Smooth muscle cell (in vitro differentiated cells): ENCODE results near the gene KRTDAP. TPM values are rescaled to one million over a fixed set of nuclear protein-coding genes. Genes with fewer than 3 reads are reported as not detected.

Source experiments
- DNase-seq: peaks from one replicate; lab custom pipeline; 2025; ENCODE audit not compliant: unreplicated experiment; lab: John Stamatoyannopoulos, UW
- H2AFZ ChIP-seq: fragments of 200-600 bp; sonication (generic); 2 replicates; pipeline ENCODE4 v1.6.0; 2016; ENCODE audit warnings: antibody characterized with exemption, low read depth, mild to moderate bottlenecking
- H3F3A ChIP-seq: fragments of 200-600 bp; sonication (generic); 2 replicates; pipeline ENCODE4 v1.6.0; 2017; ENCODE audit warnings: antibody characterized with exemption, low read depth
- H3K27ac ChIP-seq: fragments of 200-600 bp; sonication (generic); 2 replicates; pipeline ENCODE4 v1.5.1; 2016; ENCODE audit warnings: low read depth, mild to moderate bottlenecking
- H3K27me3 ChIP-seq: fragments of 200-600 bp; sonication (generic); 2 replicates; pipeline ENCODE4 v1.6.1; 2016; ENCODE audit warnings: low read depth, mild to moderate bottlenecking
- H3K36me3 ChIP-seq: fragments of 200-600 bp; sonication (generic); 2 replicates; pipeline ENCODE4 v1.5.1; 2016; ENCODE audit warnings: low read depth
- H3K4me1 ChIP-seq: fragments of 200-600 bp; sonication (generic); 2 replicates; pipeline ENCODE4 v1.5.1; 2016; ENCODE audit warnings: low read depth
- H3K4me2 ChIP-seq: fragments of 200-600 bp; sonication (generic); 2 replicates; pipeline ENCODE4 v1.6.0; 2016; ENCODE audit warnings: mild to moderate bottlenecking
- H3K4me3 ChIP-seq: fragments of 200-600 bp; sonication (generic); 2 replicates; pipeline ENCODE4 v1.5.1; 2016; ENCODE audit warnings: mild to moderate bottlenecking
- H3K79me2 ChIP-seq: fragments of 200-600 bp; sonication (generic); 2 replicates; pipeline ENCODE4 v1.6.0; 2016; ENCODE audit warnings: low read depth, mild to moderate bottlenecking
- H3K9ac ChIP-seq: fragments of 200-600 bp; sonication (generic); 2 replicates; pipeline ENCODE4 v1.6.0; 2016; ENCODE audit warnings: low read depth
- H3K9me3 ChIP-seq: fragments of 200-600 bp; sonication (generic); replicated peaks from 2 replicates; pipeline ENCODE4 v1.5.1; 2016; ENCODE audit warnings: low read depth
- H4K20me1 ChIP-seq: fragments of 200-600 bp; sonication (generic); 2 replicates; pipeline ENCODE4 v1.6.0; 2016; ENCODE audit warnings: low read depth
- WGBS: methylation state at CpG from one replicate; pipeline ENCODE4 v1.1.7; 2016; ENCODE audit warnings: low lambda C conversion rate; 5-methylcytosine and 5-hydroxymethylcytosine counted together
- polyA plus RNA-seq: library from polyadenylated mRNA; unstranded; fragments of >200 nt; fragmentation: Nextera tagmentation; extraction: Ambion mirVana; gene quantifications from 2 replicates; pipeline ENCODE4 v1.2.1, GENCODE V29; 2016
- total RNA-seq: library from RNA; depleted of rRNA; stranded (reverse); fragments of >200 nt; gene quantifications from 2 replicates; pipeline ENCODE4 v1.2.3, GENCODE V29; 2014
- TF ChIP-seq, protein P1 (sequence below): fragments of 200-600 bp; sonication (generic); IDR thresholded peaks from 2 replicates; pipeline ENCODE4 v1.5.1; 2017; ENCODE audit warnings: borderline replicate concordance, mild to moderate bottlenecking, antibody characterized with exemption; ENCODE audit not compliant: insufficient read depth, poor library complexity, severe bottlenecking

Gene KRTDAP
- total and polyA plus RNA-seq, 2 experiments from 2014 or later, result 68.3 to 298 TPM

DNA sequence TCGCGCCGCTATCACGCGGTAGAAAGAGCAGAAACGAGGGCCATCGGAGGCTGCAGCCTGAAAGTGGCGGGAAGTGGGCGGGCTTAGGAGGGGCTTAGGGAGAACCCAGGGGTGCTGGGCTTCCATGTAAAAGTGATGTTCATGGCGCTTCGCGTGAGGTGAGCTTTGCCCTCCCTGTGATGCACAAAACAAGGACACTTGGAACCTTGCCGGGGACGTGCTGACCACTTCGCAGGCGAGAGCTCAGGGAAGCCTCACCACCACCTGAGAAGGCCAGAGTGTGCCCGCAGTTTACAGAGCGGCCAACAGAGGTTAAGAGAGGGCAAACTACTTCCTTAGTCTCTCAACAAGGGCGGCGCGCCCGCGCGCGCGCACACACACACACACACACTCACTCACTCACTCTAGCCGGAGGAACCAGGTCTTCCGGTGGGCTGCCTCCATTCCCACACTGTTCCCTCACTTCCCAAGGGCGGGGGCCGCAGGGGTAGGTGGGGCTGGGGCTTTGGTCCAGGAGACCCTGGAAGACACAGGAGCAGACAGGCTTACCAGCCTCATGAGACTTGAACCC, 43.6 kb upstream of the KRTDAP start:
- TF ChIP-seq, protein P1, sequence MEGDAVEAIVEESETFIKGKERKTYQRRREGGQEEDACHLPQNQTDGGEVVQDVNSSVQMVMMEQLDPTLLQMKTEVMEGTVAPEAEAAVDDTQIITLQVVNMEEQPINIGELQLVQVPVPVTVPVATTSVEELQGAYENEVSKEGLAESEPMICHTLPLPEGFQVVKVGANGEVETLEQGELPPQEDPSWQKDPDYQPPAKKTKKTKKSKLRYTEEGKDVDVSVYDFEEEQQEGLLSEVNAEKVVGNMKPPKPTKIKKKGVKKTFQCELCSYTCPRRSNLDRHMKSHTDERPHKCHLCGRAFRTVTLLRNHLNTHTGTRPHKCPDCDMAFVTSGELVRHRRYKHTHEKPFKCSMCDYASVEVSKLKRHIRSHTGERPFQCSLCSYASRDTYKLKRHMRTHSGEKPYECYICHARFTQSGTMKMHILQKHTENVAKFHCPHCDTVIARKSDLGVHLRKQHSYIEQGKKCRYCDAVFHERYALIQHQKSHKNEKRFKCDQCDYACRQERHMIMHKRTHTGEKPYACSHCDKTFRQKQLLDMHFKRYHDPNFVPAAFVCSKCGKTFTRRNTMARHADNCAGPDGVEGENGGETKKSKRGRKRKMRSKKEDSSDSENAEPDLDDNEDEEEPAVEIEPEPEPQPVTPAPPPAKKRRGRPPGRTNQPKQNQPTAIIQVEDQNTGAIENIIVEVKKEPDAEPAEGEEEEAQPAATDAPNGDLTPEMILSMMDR, result no peak
- WGBS, result 61% methylated on average over 28 of the region's 30 CpGs
- no peak overlapping the region for H3K9ac ChIP-seq
- no peaks in the 10 kb centered on the region for H3K9me3 ChIP-seq
- DNase-seq, result no peak
- no peaks in the 10 kb centered on the region for H3K27me3 ChIP-seq
- peaks cover 4% of the 10 kb centered on the region for H3K4me1 ChIP-seq
- no peaks in the 10 kb centered on the region for H3K79me2 ChIP-seq
- H3K4me3 ChIP-seq, result no peak overlapping the region
- no peak overlapping the region for H3K27ac ChIP-seq
- H3K4me2 ChIP-seq, result no peak overlapping the region
- H3K36me3 ChIP-seq, result no peaks in the 10 kb centered on the region
- H4K20me1 ChIP-seq, result no peaks in the 10 kb centered on the region
- H3F3A ChIP-seq, result no peaks in the 10 kb centered on the region
- H2AFZ ChIP-seq, result no peak overlapping the region

DNA sequence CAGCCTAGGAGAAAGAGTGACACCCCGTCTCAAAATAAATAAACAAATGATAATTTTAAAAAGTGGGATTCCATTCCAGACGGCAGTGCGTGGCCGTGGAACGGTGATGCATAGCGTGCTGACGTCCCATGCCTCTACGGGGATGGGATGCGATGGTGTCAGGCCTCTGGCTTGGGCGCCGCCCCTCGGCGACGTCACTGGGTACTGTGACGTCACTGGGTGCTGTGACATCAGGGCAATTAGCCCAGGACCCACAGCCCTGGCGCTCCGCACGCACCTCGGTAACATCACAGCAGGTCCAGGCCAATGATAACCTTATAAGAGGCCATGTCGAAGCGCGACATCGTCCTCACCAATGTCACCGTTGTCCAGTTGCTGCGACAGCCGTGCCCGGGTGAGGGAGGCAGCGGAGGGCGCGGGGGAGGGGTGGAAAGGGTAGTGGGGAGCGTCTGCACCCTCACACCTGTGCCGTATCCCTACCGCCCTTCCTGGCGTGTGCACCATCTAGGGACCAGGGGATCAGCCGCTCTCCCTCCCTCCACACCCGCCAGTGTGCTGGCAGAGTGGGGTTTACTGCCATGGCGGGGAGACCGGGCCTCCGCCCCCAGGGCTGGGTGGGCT, 43.0 kb upstream of the KRTDAP start, which contains the start of gene GAPDHS:
TSS of gene GAPDHS (plus strand) at position 256 of the 621 bp plus-strand sequence. CDS start at position 328, 72 bp downstream.
- H3K4me2 ChIP-seq, result no peak within 1 kb of the TSS
- no peaks in the 10 kb centered on the region for H3F3A ChIP-seq
- no peak within 1 kb of the TSS for H2AFZ ChIP-seq
- no peak within 1 kb of the TSS for H3K9ac ChIP-seq
- 82% methylated on average over 37 of the region's 39 CpGs for WGBS
- H3K27ac ChIP-seq, result no peak within 1 kb of the TSS
- no peak within 1 kb of the TSS for H3K4me3 ChIP-seq
- H3K36me3 ChIP-seq, result no peaks in the 10 kb centered on the region
- H3K79me2 ChIP-seq, result no peaks in the 10 kb centered on the region
- H3K9me3 ChIP-seq, result no peaks in the 10 kb centered on the region
- H3K4me1 ChIP-seq, result peaks cover 4% of the 10 kb centered on the region
- H4K20me1 ChIP-seq, result no peaks in the 10 kb centered on the region
- no peaks in the 10 kb centered on the region for H3K27me3 ChIP-seq
- no peak for DNase-seq
- TF ChIP-seq, protein P1, result no peak

DNA sequence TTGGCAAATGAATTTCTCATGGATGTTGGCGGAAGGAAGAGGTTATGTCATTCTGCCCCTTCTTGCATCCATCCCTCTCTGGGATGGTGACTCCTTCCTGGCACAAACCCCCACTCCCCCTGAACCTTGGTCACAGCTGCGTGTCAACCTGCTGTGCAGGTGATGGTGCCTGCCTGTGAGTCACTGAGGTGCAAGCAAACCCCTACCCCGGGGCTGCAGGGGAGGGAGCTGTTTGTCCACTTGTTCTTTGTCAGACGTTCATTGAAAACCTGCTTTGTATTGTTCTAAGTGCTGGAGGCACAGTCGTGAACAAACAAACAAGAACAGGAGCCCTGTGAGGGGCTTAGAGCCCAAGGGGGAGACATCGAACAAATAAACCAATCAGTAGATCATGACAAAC, 41.0 kb upstream of the KRTDAP start:
- H3K9ac ChIP-seq, result no peak overlapping the region
- H3K4me1 ChIP-seq, result peaks cover 4% of the 10 kb centered on the region
- H3K9me3 ChIP-seq, result no peaks in the 10 kb centered on the region
- WGBS, result 75% methylated on average over 6 of the region's 6 CpGs
- H3F3A ChIP-seq, result no peaks in the 10 kb centered on the region
- TF ChIP-seq, protein P1, result no peak
- DNase-seq, result no peak
- H3K4me2 ChIP-seq, result no peak overlapping the region
- H4K20me1 ChIP-seq, result no peaks in the 10 kb centered on the region
- no peak overlapping the region for H2AFZ ChIP-seq
- H3K27ac ChIP-seq, result no peak overlapping the region
- no peaks in the 10 kb centered on the region for H3K36me3 ChIP-seq
- H3K4me3 ChIP-seq, result no peak overlapping the region
- no peaks in the 10 kb centered on the region for H3K79me2 ChIP-seq
- no peaks in the 10 kb centered on the region for H3K27me3 ChIP-seq
